Transverse colon (tissue), 4 donors: ENCODE measurements around the gene GEN1. TPM values are rescaled to one million over a fixed set of nuclear protein-coding genes. Genes with fewer than 3 reads are reported as not detected.

Experiments used
- DNase-seq: peaks from one replicate; pipeline ENCODE4 v3.0.0-alpha.2; 2019
- H3K27ac ChIP-seq, 4 donors: fragments of 200-600 bp; sonication (generic); 2 replicates each; pipeline ENCODE4 v1.5.1; 2016 to 2018; ENCODE audit warnings: inconsistent platforms in 4 of 4
- H3K27me3 ChIP-seq: fragments of 200-600 bp; sonication (generic); 2 replicates; pipeline ENCODE4 v1.5.1; 2017; ENCODE audit warnings: inconsistent platforms
- H3K36me3 ChIP-seq, 4 donors: fragments of 200-600 bp; sonication (generic); 2 replicates each; pipeline ENCODE4 v1.5.1; 2017 to 2019; ENCODE audit warnings: inconsistent platforms in 4 of 4
- H3K4me1 ChIP-seq, 4 donors: fragments of 200-600 bp; sonication (generic); 2 replicates each; pipeline ENCODE4 v1.5.1; 2017 to 2020; ENCODE audit warnings: inconsistent platforms in 4 of 4
- H3K4me3 ChIP-seq, 4 donors: fragments of 200-600 bp; sonication (generic); 1 replicate in 1 of 4; 2 replicates in 3 of 4; pipeline versions ENCODE4 v1.5.1 to v1.6.1; 2017 to 2019; ENCODE audit warnings: inconsistent platforms in 4 of 4
- H3K9me3 ChIP-seq, 2 donors: fragments of 200-600 bp; sonication (generic); 2 replicates each; pipeline ENCODE4 v1.5.1; 2017 to 2019; ENCODE audit warnings: inconsistent platforms in 2 of 2
- EP300 ChIP-seq: sonication (generic); formaldehyde crosslinking; IDR thresholded peaks from one replicate; pipeline ENCODE4 v1.6.1; 2017; ENCODE audit warnings: antibody characterized with exemption, low read depth
- POLR2A ChIP-seq: fragments of 450-650 bp; IDR thresholded peaks from one replicate; pipeline ENCODE4 v1.6.1; 2016; ENCODE audit warnings: antibody characterized with exemption, mild to moderate bottlenecking, moderate library complexity
- POLR2AphosphoS5 ChIP-seq, 3 donors: sonication (generic); formaldehyde crosslinking; IDR thresholded peaks; one replicate each; pipeline ENCODE4 v1.6.1; 2016; ENCODE audit warnings: antibody characterized with exemption in 3 of 3
- WGBS, 2 donors: methylation state at CpG; one replicate each; pipeline ENCODE4 v1.1.5; 2018; ENCODE audit warnings: low coverage in 1 of 2; 5-methylcytosine and 5-hydroxymethylcytosine counted together
- in situ Hi-C, 4 donors: fragments of 200-750 bp; cut with MboI; loops; one replicate each; pipeline versions ENCODE4 v1.15.0 to v1.15.1; 2017; ENCODE audit warnings: low sequenced_read_pairs in 3 of 4, low pct_ligation_motif_present in 1 of 4, low pct_unique_long_range_greater_than_20kb in 1 of 4
- intact Hi-C: fragments of 100-400 bp; cut with DNase I; formaldehyde crosslinking; loops from one replicate; pipeline ENCODE4 v1.15.1; 2023; ENCODE audit warnings: low total_unique reads
- total RNA-seq, 4 donors: library from RNA; depleted of rRNA; stranded (reverse); fragments of >200 nt; gene quantifications; one replicate each; pipeline ENCODE4 v1.1.0, GENCODE V29; 2016
- TF ChIP-seq, protein P1 (sequence below), 5 experiments: fragments of 200-600 bp in 3 of 5; fragments of 450-650 bp in 2 of 5; sonication (generic) in 3 of 5; IDR thresholded peaks; 1 replicate in 2 of 5; 2 replicates in 3 of 5; pipeline ENCODE4 v1.5.1; 2016 to 2017; ENCODE audit warnings: antibody characterized with exemption in 5 of 5, inconsistent platforms in 3 of 5, mild to moderate bottlenecking in 2 of 5, moderate library complexity in 1 of 5

The GEN1 gene
- total RNA-seq, 4 donors from 2014 or later, result 36.4 to 110 (median 63.7) TPM

DNA sequence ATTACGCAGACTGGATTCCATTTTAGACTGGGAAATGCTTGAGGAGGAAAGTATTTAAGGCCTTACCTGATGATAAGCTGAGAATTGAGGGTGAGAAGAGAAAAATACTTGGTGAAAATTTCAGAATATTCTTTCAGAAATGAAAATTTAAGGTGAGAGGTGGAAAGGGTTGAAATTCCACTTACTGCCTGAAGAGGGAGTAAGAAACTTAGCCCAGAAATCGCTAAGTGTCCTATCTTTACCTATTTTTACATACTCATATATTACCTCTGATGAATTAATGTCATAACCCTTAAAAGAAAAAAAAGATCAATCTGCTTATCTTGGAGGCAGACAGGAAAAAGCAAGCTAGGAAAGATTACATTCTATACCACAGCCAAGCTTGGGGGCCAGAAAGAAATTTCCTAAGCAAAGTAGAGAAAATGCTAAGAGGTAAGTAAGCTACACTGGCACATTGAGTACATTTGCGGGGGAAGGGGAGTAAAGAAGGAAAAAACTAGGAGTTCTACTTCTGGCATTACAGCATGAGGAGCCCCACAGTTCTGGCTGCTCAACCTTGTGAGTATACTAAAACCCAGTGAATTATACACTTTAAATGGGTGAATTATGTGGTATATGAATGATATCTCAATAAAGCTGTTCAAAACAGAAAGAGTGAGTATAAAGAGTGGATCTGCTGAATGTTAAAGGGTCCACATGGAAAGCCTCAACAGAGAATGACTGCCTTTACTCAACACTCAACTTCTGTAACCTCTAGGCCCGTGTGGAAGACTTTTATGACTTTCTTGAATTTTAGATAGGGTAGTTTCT is 34.2 kb upstream of the GEN1 start:
- no peaks in the 10 kb centered on the region for H3K4me1 ChIP-seq
- in situ Hi-C loops, result loop anchor here in 2 of 4 donors (25.0 kb wide), 1 partner anchor 118 kb away; no protein-coding TSS in a partner anchor
- H3K27me3 ChIP-seq, result no peaks in the 10 kb centered on the region
- WGBS, 2 donors, result 72 to 81% methylated on average over 4 of the region's 4 CpGs
- no peak for DNase-seq
- H3K4me3 ChIP-seq, result no peak overlapping the region
- TF ChIP-seq POLR2A (no peak), EP300 (no peak), POLR2AphosphoS5 (IDR thresholded peaks at IDR 0.05) (no peak)
- TF ChIP-seq, protein P1, sequence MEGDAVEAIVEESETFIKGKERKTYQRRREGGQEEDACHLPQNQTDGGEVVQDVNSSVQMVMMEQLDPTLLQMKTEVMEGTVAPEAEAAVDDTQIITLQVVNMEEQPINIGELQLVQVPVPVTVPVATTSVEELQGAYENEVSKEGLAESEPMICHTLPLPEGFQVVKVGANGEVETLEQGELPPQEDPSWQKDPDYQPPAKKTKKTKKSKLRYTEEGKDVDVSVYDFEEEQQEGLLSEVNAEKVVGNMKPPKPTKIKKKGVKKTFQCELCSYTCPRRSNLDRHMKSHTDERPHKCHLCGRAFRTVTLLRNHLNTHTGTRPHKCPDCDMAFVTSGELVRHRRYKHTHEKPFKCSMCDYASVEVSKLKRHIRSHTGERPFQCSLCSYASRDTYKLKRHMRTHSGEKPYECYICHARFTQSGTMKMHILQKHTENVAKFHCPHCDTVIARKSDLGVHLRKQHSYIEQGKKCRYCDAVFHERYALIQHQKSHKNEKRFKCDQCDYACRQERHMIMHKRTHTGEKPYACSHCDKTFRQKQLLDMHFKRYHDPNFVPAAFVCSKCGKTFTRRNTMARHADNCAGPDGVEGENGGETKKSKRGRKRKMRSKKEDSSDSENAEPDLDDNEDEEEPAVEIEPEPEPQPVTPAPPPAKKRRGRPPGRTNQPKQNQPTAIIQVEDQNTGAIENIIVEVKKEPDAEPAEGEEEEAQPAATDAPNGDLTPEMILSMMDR (IDR thresholded peaks at IDR 0.05), result peak; percentile 70 to 86 (median 76)
- no peaks in the 10 kb centered on the region for H3K9me3 ChIP-seq
- H3K27ac ChIP-seq, result no peak overlapping the region
- intact Hi-C loops, result no loop called here
- H3K36me3 ChIP-seq, result peaks cover 0 to 87% (median 29%) of the 10 kb centered on the region in 4 donors

DNA sequence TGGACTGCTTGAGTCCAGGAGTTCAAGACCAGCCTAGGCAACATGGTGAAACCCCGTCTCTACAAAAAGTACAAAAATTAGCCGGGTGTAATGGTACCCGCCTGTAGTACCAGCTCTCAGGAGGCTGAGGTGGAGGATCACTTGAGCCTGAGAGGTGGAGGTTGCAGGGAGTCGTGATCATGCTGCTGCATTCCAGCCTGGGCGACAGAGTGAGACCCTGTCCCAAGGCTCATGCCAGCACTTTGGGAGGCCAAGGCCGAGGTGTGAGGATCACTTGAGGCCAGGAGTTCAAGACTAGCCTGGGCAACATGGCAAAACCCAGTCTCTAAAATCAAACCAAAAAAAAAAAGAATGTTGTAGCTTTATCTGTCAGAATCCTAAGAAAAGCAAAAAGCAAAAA is 25.7 kb upstream of the GEN1 start:
- TF ChIP-seq EP300 (no peak), POLR2A (no peak), POLR2AphosphoS5 (IDR thresholded peaks at IDR 0.05) (no peak)
- TF ChIP-seq, protein P1 (IDR thresholded peaks at IDR 0.05), result no peak
- no peaks in the 10 kb centered on the region for H3K4me1 ChIP-seq
- in situ Hi-C loops, result loop anchor here in 1 of 4 donors (25.0 kb wide), 1 partner anchor 434 kb away; no protein-coding TSS in a partner anchor
- no peak for DNase-seq
- intact Hi-C loops, result no loop called here
- no peak overlapping the region for H3K27ac ChIP-seq
- WGBS, 2 donors, result 97% methylated on average over 6 of the region's 6 CpGs; no CpG with 5 or more reads in 1 of the 2 donors
- peaks cover 0 to 68% (median 16%) of the 10 kb centered on the region in 4 donors for H3K36me3 ChIP-seq
- no peak overlapping the region for H3K4me3 ChIP-seq
- no peaks in the 10 kb centered on the region for H3K27me3 ChIP-seq
- H3K9me3 ChIP-seq, result no peaks in the 10 kb centered on the region

DNA sequence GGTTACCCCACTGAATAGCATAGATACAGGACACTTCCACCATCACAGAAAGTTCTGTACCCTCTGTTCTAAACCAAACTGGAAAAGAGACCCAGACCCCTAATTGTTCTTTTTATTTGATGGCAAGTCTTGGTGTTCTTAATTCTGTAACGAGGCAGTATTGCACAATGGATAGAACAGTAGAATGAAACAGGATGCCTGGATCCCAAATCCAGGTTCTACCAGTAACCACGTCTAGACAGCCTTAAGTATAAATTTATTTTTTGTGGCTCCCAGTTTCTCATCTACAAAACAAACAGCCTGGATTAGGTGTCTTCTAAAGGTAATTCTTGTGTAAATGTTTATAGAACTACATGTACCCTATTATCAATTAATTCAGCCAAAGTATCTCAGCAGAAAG is 24.1 kb upstream of the GEN1 start:
- H3K27me3 ChIP-seq, result no peaks in the 10 kb centered on the region
- DNase-seq, result no peak
- no peak overlapping the region for H3K4me3 ChIP-seq
- no peak overlapping the region for H3K27ac ChIP-seq
- TF ChIP-seq, protein P1 (IDR thresholded peaks at IDR 0.05), result no peak
- no peak for TF ChIP-seq EP300
- no peak for TF ChIP-seq POLR2A
- TF ChIP-seq POLR2AphosphoS5 (IDR thresholded peaks at IDR 0.05), result no peak
- intact Hi-C loops (no loop called here), in situ Hi-C loops (loop anchor here in 1 of 4 donors (25.0 kb wide), 1 partner anchor 432 kb away; no protein-coding TSS in a partner anchor)
- peaks cover 0 to 51% (median 12%) of the 10 kb centered on the region in 4 donors for H3K36me3 ChIP-seq
- H3K9me3 ChIP-seq, result no peaks in the 10 kb centered on the region
- H3K4me1 ChIP-seq, result no peaks in the 10 kb centered on the region
- WGBS, 2 donors, result 84 to 89% methylated on average over 2 of the region's 2 CpGs

DNA sequence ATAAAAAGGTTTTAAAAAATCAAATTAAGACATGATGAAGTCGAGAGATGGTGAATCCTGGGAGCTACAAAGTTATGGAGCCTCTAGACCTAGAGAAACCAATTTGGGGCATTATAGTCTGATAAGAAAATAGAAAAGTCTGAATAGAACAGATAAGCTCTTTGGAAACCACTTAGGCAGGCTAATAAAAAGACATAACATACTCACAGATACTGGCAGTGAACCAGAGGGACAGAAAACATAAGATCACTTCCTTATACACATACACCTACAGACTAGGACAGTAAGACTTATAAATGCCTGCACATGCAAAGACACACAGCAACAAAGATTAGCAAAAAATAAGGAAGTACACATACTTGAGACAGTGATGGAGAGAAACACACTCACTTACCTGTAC is 20.3 kb upstream of the GEN1 start:
- intact Hi-C loops (no loop called here), in situ Hi-C loops (loop anchor here in 1 of 4 donors (25.0 kb wide), 1 partner anchor 429 kb away; no protein-coding TSS in a partner anchor)
- DNase-seq, result no peak
- WGBS, 2 donors, result 31 to 70% methylated on average over 1 of the region's 1 CpG
- TF ChIP-seq, protein P1 (IDR thresholded peaks at IDR 0.05), result no peak
- no peak for TF ChIP-seq POLR2AphosphoS5 (IDR thresholded peaks at IDR 0.05)
- no peak for TF ChIP-seq EP300
- TF ChIP-seq POLR2A, result no peak
- Histone ChIP-seq H3K4me1 (no peaks in the 10 kb centered on the region), H3K36me3 (peaks cover 0 to 56% (median 19%) of the 10 kb centered on the region in 4 donors), H3K27ac (no peak overlapping the region), H3K4me3 (no peak overlapping the region), H3K27me3 (no peaks in the 10 kb centered on the region), H3K9me3 (no peaks in the 10 kb centered on the region)
